GM23248 (cell line): Measurements from ENCODE around the gene NTPCR. TPM values are rescaled to one million over a fixed set of nuclear protein-coding genes. Genes with fewer than 3 reads are reported as not detected.
"Not testable (repeated sequence)": the region's sequence is repeated elsewhere in the genome, so short reads cannot be mapped to it uniquely, and the experiment has no call there.

Source experiments
- DNase-seq: peaks from one replicate; pipeline ENCODE4 v3.0.0-alpha.2; 2015
- H2AFZ ChIP-seq: fragments of 200-600 bp; sonication (generic); 2 replicates; pipeline ENCODE4 v1.6.1; 2016; ENCODE audit warnings: antibody characterized with exemption
- H3F3A ChIP-seq: fragments of 200-600 bp; sonication (generic); 2 replicates; pipeline ENCODE4 v1.6.1; 2016; ENCODE audit warnings: mild to moderate bottlenecking, antibody characterized with exemption, mixed run types; ENCODE audit not compliant: insufficient read depth
- H3K27ac ChIP-seq: fragments of 200-600 bp; sonication (generic); 2 replicates; pipeline ENCODE4 v1.5.1; 2016; ENCODE audit warnings: mild to moderate bottlenecking
- H3K27me3 ChIP-seq: fragments of 200-600 bp; sonication (generic); replicated peaks from 2 replicates; pipeline ENCODE4 v1.6.1; 2016; ENCODE audit warnings: mild to moderate bottlenecking; ENCODE audit not compliant: insufficient read depth
- H3K36me3 ChIP-seq: fragments of 200-600 bp; sonication (generic); 2 replicates; pipeline ENCODE4 v1.6.1; 2016; ENCODE audit warnings: low read depth, mild to moderate bottlenecking
- H3K4me1 ChIP-seq: fragments of 200-600 bp; sonication (generic); 2 replicates; pipeline ENCODE4 v1.6.1; 2016; ENCODE audit warnings: mild to moderate bottlenecking; ENCODE audit not compliant: insufficient read depth
- H3K4me2 ChIP-seq: fragments of 200-600 bp; sonication (generic); one replicate; pipeline ENCODE4 v1.6.1; 2016; ENCODE audit warnings: mild to moderate bottlenecking; ENCODE audit not compliant: unreplicated experiment
- H3K4me3 ChIP-seq: fragments of 200-600 bp; sonication (generic); 2 replicates; pipeline ENCODE4 v1.5.1; 2016; ENCODE audit warnings: mild to moderate bottlenecking
- H3K79me2 ChIP-seq: fragments of 200-600 bp; sonication (generic); 2 replicates; pipeline ENCODE4 v1.6.1; 2016; ENCODE audit warnings: mild to moderate bottlenecking; ENCODE audit not compliant: insufficient read depth
- H3K9ac ChIP-seq: fragments of 200-600 bp; sonication (generic); 2 replicates; pipeline ENCODE4 v1.6.1; 2016; ENCODE audit warnings: mild to moderate bottlenecking
- H3K9me2 ChIP-seq: fragments of 200-600 bp; sonication (generic); 2 replicates; pipeline ENCODE4 v1.6.1; 2016; ENCODE audit warnings: mixed run types, mild to moderate bottlenecking, moderate library complexity; ENCODE audit not compliant: insufficient read depth
- H3K9me3 ChIP-seq: fragments of 200-600 bp; sonication (generic); one replicate; pipeline ENCODE4 v1.6.1; 2017; ENCODE audit warnings: low read depth
- H4K20me1 ChIP-seq: fragments of 200-600 bp; sonication (generic); 2 replicates; pipeline ENCODE4 v1.6.0; 2016; ENCODE audit not compliant: insufficient read depth
- EZH2 ChIP-seq: fragments of 200-600 bp; sonication (generic); IDR thresholded peaks from 2 replicates; pipeline ENCODE4 v1.6.1; 2018; ENCODE audit warnings: antibody characterized with exemption, mild to moderate bottlenecking; ENCODE audit not compliant: insufficient read depth, poor library complexity, severe bottlenecking
- EZH2phosphoT487 ChIP-seq: fragments of 200-600 bp; sonication (generic); IDR thresholded peaks from 2 replicates; pipeline ENCODE4 v1.6.1; 2018; ENCODE audit warnings: antibody characterized with exemption, moderate library complexity, mild to moderate bottlenecking, low read depth; ENCODE audit not compliant: insufficient read depth
- WGBS, 2 experiments: methylation state at CpG; one replicate each; pipeline ENCODE4 v1.1.6; 2015 to 2017; ENCODE audit warnings: low lambda C conversion rate in 2 of 2, low coverage in 1 of 2; ENCODE audit errors: missing lambda C conversion rate in 2 of 2; 5-methylcytosine and 5-hydroxymethylcytosine counted together
- in situ Hi-C: fragments of 300-500 bp; cut with MboI; formaldehyde crosslinking; loops from 2 replicates; pipeline ENCODE4 v1.15.0; 2020
- polyA plus RNA-seq: library from polyadenylated mRNA; unstranded; fragments of >200 nt; fragmentation: Nextera tagmentation; extraction: Ambion mirVana; gene quantifications from 2 replicates; pipeline ENCODE4 v1.2.1, GENCODE V29; 2016
- total RNA-seq: library from RNA; depleted of rRNA; stranded (reverse); fragments of >200 nt; shearing (Covaris generic); gene quantifications from 2 replicates; pipeline ENCODE4 v1.2.3, GENCODE V29; 2014

Gene NTPCR
- total and polyA plus RNA-seq, 2 experiments from 2014 or later: 23.8 to 67.2 TPM

GRCh38 chr1:232923739-232924386 is 26.5 kb upstream of the NTPCR start:
- no peaks in the 10 kb centered on the region for H3K27me3 ChIP-seq
- H3K79me2 ChIP-seq: no peaks in the 10 kb centered on the region
- H3K9ac ChIP-seq: no peak overlapping the region
- H3K4me1 ChIP-seq: peaks cover 40% of the 10 kb centered on the region
- no peak for TF ChIP-seq EZH2phosphoT487
- no peak for TF ChIP-seq EZH2
- in situ Hi-C loops: no loop called here
- H3F3A ChIP-seq: peaks cover 19% of the 10 kb centered on the region
- peak; percentile 83 for DNase-seq
- H3K9me3 ChIP-seq: no peaks in the 10 kb centered on the region
- H3K36me3 ChIP-seq: no peaks in the 10 kb centered on the region
- peak overlapping the region; percentile 62 for H3K27ac ChIP-seq
- no peaks in the 10 kb centered on the region for H4K20me1 ChIP-seq
- no peak overlapping the region for H2AFZ ChIP-seq
- 53 to 58% methylated on average over 4 of the region's 4 CpGs for WGBS, 2 experiments
- no peak overlapping the region for H3K4me2 ChIP-seq
- no peaks in the 10 kb centered on the region; the same call in 1 of the 2 replicates for H3K9me2 ChIP-seq
- H3K4me3 ChIP-seq: no peak overlapping the region

GRCh38 chr1:232924874-232925273 is 25.5 kb upstream of the NTPCR start:
- in situ Hi-C loops: no loop called here
- DNase-seq: no peak
- no peak overlapping the region for H3K4me3 ChIP-seq
- no peaks in the 10 kb centered on the region for H3K9me3 ChIP-seq
- no peak overlapping the region for H3K4me2 ChIP-seq
- peaks cover 19% of the 10 kb centered on the region for H3F3A ChIP-seq
- no peaks in the 10 kb centered on the region for H3K36me3 ChIP-seq
- 90 to 94% methylated on average over 3 of the region's 3 CpGs for WGBS, 2 experiments
- no peaks in the 10 kb centered on the region for H3K79me2 ChIP-seq
- no peaks in the 10 kb centered on the region for H3K27me3 ChIP-seq
- no peaks in the 10 kb centered on the region; the same call in 1 of the 2 replicates for H3K9me2 ChIP-seq
- peaks cover 40% of the 10 kb centered on the region for H3K4me1 ChIP-seq
- TF ChIP-seq EZH2phosphoT487 (no peak), EZH2 (no peak)
- no peak overlapping the region for H3K9ac ChIP-seq
- H2AFZ ChIP-seq: no peak overlapping the region
- no peak overlapping the region for H3K27ac ChIP-seq
- no peaks in the 10 kb centered on the region for H4K20me1 ChIP-seq

DNA sequence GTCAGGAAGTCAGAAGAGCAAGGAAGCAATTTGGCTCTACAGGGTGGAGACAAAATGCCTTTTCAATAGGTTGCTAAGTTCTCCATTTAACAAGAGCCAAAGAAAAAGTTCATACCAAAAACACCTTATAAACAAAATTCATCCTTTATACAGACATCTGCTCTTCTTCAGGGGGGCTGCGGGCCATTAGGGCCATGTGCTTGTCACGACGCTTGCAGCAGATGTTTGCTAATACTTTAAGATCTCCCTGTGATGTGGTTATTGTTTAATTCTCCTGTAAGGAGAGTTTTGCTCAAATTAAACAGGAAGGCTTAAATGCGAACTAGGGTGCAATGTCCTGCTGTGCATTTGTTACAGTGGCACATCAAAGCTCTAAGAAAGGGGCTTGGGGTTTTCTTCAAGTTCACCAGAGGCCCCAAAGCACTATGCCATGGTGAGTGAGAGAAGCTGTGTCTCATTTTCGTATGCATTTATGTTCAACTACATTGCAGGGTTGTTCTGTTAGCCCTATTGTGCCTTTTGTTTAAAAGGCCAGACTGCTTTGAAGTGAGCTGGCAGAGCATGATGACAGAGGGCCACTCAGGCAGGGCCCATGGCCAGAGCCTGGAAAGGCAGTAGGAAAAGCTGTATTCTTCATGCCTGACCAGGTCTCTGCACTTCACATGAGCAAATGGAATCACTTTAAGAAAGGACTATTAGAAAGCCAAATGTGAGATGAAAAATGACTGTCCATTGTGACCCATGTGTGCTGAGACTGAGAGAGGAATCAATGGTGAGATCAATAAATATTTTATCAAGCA is 24.8 kb upstream of the NTPCR start:
- 89 to 91% methylated on average over 5 of the region's 5 CpGs for WGBS, 2 experiments
- Histone ChIP-seq H3K9ac (no peak overlapping the region), H3K9me3 (no peaks in the 10 kb centered on the region), H3K79me2 (no peaks in the 10 kb centered on the region), H3K4me1 (peaks cover 40% of the 10 kb centered on the region), H3K27me3 (no peaks in the 10 kb centered on the region), H4K20me1 (no peaks in the 10 kb centered on the region), H2AFZ (no peak overlapping the region), H3K27ac (no peak overlapping the region), H3K36me3 (no peaks in the 10 kb centered on the region), H3K4me2 (no peak overlapping the region), H3K4me3 (no peak overlapping the region), H3F3A (peaks cover 19% of the 10 kb centered on the region), H3K9me2 (no peaks in the 10 kb centered on the region; the same call in 1 of the 2 replicates)
- in situ Hi-C loops: no loop called here
- TF ChIP-seq EZH2: no peak
- DNase-seq: peak; percentile 60

DNA sequence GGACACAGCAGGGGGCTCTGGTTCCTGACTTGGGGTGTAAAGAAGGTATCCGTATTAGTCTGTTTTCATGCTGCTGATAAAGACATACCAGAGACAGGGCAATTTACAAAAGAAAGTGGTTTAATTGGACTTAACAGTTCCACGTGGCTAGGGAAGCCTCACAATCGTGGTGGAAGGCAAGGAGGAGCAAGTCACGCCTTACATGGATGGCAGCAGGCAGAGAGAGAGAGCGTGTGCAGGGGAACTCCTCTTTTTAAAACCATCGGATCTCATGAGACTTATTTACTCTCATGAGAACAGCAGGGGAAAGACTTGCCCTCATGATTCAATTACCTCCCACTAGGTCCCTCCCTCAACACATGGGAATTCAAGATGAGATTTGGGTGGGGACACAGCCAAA is 23.2 kb upstream of the NTPCR start:
- H4K20me1 ChIP-seq, H2AFZ ChIP-seq, H3K9me2 ChIP-seq, DNase-seq, H3K9me3 ChIP-seq, H3K9ac ChIP-seq, H3K4me3 ChIP-seq, H3K27me3 ChIP-seq, H3K4me2 ChIP-seq, in situ Hi-C loops, H3K36me3 ChIP-seq, H3K79me2 ChIP-seq, H3K27ac ChIP-seq: not testable (repeated sequence)
- WGBS, 2 experiments: 73 to 79% methylated on average over 6 of the region's 6 CpGs
- H3F3A ChIP-seq: peaks cover 19% of the 10 kb centered on the region
- peaks cover 31% of the 10 kb centered on the region for H3K4me1 ChIP-seq
